ENCODE results near the gene CAPN5. TPM values are rescaled to one million over a fixed set of nuclear protein-coding genes. Genes with fewer than 3 reads are reported as not detected.
"Not testable (repeated sequence)": the region's sequence is repeated elsewhere in the genome, so short reads cannot be mapped to it uniquely, and the experiment has no call there.

CAPN5 gene
- total RNA-seq, 1 experiment from 2014 or later, result 17.3 TPM

DNA sequence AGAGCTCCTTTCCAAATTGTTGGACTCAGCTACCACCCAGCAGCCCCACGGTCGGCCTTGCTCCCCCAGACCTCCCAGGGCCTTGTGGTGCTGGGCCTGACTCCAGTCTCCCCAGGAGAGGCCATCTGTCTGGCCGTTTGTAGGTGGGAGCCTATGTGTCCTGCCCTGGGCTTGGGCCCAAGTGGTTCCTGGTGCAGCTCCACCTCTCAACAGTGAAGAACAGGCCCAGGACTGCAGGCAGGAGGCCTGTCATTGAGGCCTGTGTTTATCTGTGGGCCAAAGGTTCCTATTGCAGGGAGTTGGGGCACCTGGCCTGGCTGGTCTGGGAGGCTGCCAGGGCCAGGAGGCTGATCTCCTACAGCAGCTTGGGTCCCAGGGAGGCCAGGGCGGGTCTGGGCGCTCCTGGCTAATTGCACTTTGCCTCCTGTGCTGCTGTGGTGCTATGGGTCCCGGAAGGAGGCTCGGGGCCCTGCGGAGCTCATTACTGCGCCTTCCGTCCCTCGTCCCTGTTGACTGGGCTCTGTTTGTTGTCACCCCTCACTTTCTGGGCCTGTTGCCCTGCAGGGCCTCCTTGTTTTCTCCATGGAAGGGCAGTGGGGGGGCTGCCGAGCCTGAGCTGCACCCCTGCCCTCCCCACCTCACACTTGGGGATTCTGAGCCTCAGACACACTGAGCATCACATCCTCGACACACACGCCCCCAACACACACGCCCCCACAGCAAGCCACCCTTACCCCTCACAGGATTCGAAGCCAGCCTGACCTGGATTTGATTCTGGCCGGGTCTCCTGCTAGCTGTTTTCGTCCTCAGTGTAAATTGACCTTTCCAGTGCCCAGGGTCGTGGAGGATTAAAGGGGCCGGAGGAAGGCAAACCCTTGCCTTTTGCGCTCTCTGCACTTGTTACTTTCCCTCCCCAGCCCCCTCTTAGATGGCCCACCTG is 29.1 kb downstream of the CAPN5 start:
- in situ Hi-C loops (cut with HindIII; ENCODE audit: low pct_unique_long_range_greater_than_20kb, low sequenced_read_pairs), result no loop called here
- POLR2A ChIA-PET, result interaction anchor here (0.6 kb wide), 1 partner anchor 124 kb away, joined by 3 read pairs; no protein-coding TSS in a partner anchor
- CTCF ChIA-PET, result interaction anchor here (0.6 to 1.7 kb wide), 5 partner anchors 48 to 413 kb away, joined by 3 to 7 read pairs (median 4); no protein-coding TSS in a partner anchor
- H3K27ac ChIP-seq (ENCODE audit: low read length), result no peak overlapping the region
- H3K4me3 ChIP-seq (ENCODE audit: low read depth in 2 of 2, low read length in 2 of 2), result no peak overlapping the region
- no peaks in the 10 kb centered on the region for H3K9me3 ChIP-seq (ENCODE audit: control insufficient read depth, insufficient read depth, low read depth, low read length)
- no peaks in the 10 kb centered on the region for H3K27me3 ChIP-seq (ENCODE audit: control insufficient read depth, insufficient read depth, low read length)
- DNase-seq (ENCODE audit: low read depth, low spot score) (no peak), ATAC-seq (no peak; the same call in 1 of the 2 replicates)
- TF ChIP-seq SIN3A (IDR thresholded peaks at IDR 0.05; ENCODE audit: borderline replicate concordance, insufficient read depth, low read depth, low read length) (no peak), TCF7L2 (IDR thresholded peaks at IDR 0.05; ENCODE audit: low read depth, low read length) (no peak), POLR2AphosphoS5 (IDR thresholded peaks at IDR 0.05; ENCODE audit: low read depth, low read length) (no peak), REST (IDR thresholded peaks at IDR 0.05; ENCODE audit: insufficient read depth in 1 of 2, low read depth in 2 of 2, low read length in 1 of 2) (no peak)
- TF ChIP-seq, protein P1, sequence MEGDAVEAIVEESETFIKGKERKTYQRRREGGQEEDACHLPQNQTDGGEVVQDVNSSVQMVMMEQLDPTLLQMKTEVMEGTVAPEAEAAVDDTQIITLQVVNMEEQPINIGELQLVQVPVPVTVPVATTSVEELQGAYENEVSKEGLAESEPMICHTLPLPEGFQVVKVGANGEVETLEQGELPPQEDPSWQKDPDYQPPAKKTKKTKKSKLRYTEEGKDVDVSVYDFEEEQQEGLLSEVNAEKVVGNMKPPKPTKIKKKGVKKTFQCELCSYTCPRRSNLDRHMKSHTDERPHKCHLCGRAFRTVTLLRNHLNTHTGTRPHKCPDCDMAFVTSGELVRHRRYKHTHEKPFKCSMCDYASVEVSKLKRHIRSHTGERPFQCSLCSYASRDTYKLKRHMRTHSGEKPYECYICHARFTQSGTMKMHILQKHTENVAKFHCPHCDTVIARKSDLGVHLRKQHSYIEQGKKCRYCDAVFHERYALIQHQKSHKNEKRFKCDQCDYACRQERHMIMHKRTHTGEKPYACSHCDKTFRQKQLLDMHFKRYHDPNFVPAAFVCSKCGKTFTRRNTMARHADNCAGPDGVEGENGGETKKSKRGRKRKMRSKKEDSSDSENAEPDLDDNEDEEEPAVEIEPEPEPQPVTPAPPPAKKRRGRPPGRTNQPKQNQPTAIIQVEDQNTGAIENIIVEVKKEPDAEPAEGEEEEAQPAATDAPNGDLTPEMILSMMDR (IDR thresholded peaks at IDR 0.05), result no peak
- intact Hi-C loops (cut with micrococcal nuclease; ENCODE audit: unreplicated experiment), result no loop called here
- H3K4me1 ChIP-seq (ENCODE audit: control insufficient read depth, insufficient read depth, low read length), result peaks cover 2% of the 10 kb centered on the region; the same call in 1 of the 2 replicates
- H3K36me3 ChIP-seq (ENCODE audit: control insufficient read depth, insufficient read depth, low read length), result no peaks in the 10 kb centered on the region
- BruUV-seq (replicated peaks), result no TSS peak

GRCh38 chr11:77096591-77097019 is 29.8 kb downstream of the CAPN5 start:
- ChIA-PET CTCF (interaction anchor here (0.8 kb wide), 1 partner anchor 185 kb away, joined by 4 read pairs; no protein-coding TSS in a partner anchor), POLR2A (interaction anchor here (0.6 kb wide), 1 partner anchor 125 kb away, joined by 3 read pairs; no protein-coding TSS in a partner anchor)
- in situ Hi-C loops (cut with HindIII; ENCODE audit: low pct_unique_long_range_greater_than_20kb, low sequenced_read_pairs), result no loop called here
- ATAC-seq (no peak), DNase-seq (ENCODE audit: low read depth, low spot score) (no peak)
- no peak for TF ChIP-seq POLR2AphosphoS5 (IDR thresholded peaks at IDR 0.05; ENCODE audit: low read depth, low read length)
- no peak for TF ChIP-seq REST (IDR thresholded peaks at IDR 0.05; ENCODE audit: insufficient read depth in 1 of 2, low read depth in 2 of 2, low read length in 1 of 2)
- TF ChIP-seq, protein P1 (IDR thresholded peaks at IDR 0.05), result no peak
- TF ChIP-seq TCF7L2 (IDR thresholded peaks at IDR 0.05; ENCODE audit: low read depth, low read length), result no peak
- TF ChIP-seq SIN3A (IDR thresholded peaks at IDR 0.05; ENCODE audit: borderline replicate concordance, insufficient read depth, low read depth, low read length), result no peak
- BruUV-seq (replicated peaks), result no TSS peak
- H3K9me3 ChIP-seq (ENCODE audit: control insufficient read depth, insufficient read depth, low read depth, low read length), result no peaks in the 10 kb centered on the region
- no peaks in the 10 kb centered on the region for H3K4me1 ChIP-seq (ENCODE audit: control insufficient read depth, insufficient read depth, low read length)
- no peaks in the 10 kb centered on the region for H3K36me3 ChIP-seq (ENCODE audit: control insufficient read depth, insufficient read depth, low read length)
- intact Hi-C loops (cut with micrococcal nuclease; ENCODE audit: unreplicated experiment), result no loop called here
- no peaks in the 10 kb centered on the region for H3K27me3 ChIP-seq (ENCODE audit: control insufficient read depth, insufficient read depth, low read length)
- no peak overlapping the region for H3K27ac ChIP-seq (ENCODE audit: low read length)
- H3K4me3 ChIP-seq (ENCODE audit: low read depth in 2 of 2, low read length in 2 of 2), result no peak overlapping the region

GRCh38 chr11:77097180-77097579 is 30.4 kb downstream of the CAPN5 start:
- ATAC-seq; H3K9me3 ChIP-seq (ENCODE audit: control insufficient read depth, insufficient read depth, low read depth, low read length); DNase-seq (ENCODE audit: low read depth, low spot score); H3K36me3 ChIP-seq (ENCODE audit: control insufficient read depth, insufficient read depth, low read length); BruUV-seq (replicated peaks); CTCF ChIA-PET; H3K4me1 ChIP-seq (ENCODE audit: control insufficient read depth, insufficient read depth, low read length); H3K27ac ChIP-seq (ENCODE audit: low read length); H3K4me3 ChIP-seq (ENCODE audit: low read depth in 2 of 2, low read length in 2 of 2); in situ Hi-C loops (cut with HindIII; ENCODE audit: low pct_unique_long_range_greater_than_20kb, low sequenced_read_pairs); H3K27me3 ChIP-seq (ENCODE audit: control insufficient read depth, insufficient read depth, low read length); intact Hi-C loops (cut with micrococcal nuclease; ENCODE audit: unreplicated experiment): not testable (repeated sequence)
- POLR2A ChIA-PET, result interaction anchor here (0.7 kb wide), 1 partner anchor 47 kb away, joined by 3 read pairs; no protein-coding TSS in a partner anchor
